Chondrocyte (in vitro differentiated cells): ENCODE measurements around the gene ALDH2. TPM values are rescaled to one million over a fixed set of nuclear protein-coding genes. Genes with fewer than 3 reads are reported as not detected.
"Not testable (repeated sequence)": the region's sequence is repeated elsewhere in the genome, so short reads cannot be mapped to it uniquely, and the experiment has no call there.

ENCODE experiments used
- DNase-seq: peaks from one replicate; pipeline ENCODE4 v3.0.0; 2021; ENCODE audit warnings: mixed read lengths, low spot score
- H3K27ac Mint-ChIP-seq: one replicate; pipeline ENCODE4 v1.8.0; 2021; ENCODE audit warnings: mild to moderate bottlenecking, moderate library complexity, mixed read lengths; ENCODE audit not compliant: unreplicated experiment
- H3K27me3 Mint-ChIP-seq: 2 replicates; pipeline ENCODE4 v1.8.0; 2021; ENCODE audit warnings: low read depth, mixed read lengths
- H3K36me3 Mint-ChIP-seq: 2 replicates; pipeline ENCODE4 v1.8.0; 2021; ENCODE audit warnings: low read depth, mixed read lengths
- H3K4me1 Mint-ChIP-seq: 2 replicates; pipeline ENCODE4 v1.8.0; 2021; ENCODE audit warnings: low read depth, mild to moderate bottlenecking, mixed read lengths
- H3K4me3 Mint-ChIP-seq: one replicate; pipeline ENCODE4 v1.8.0; 2021; ENCODE audit warnings: mild to moderate bottlenecking, moderate library complexity, mixed read lengths; ENCODE audit not compliant: unreplicated experiment
- H3K9me3 Mint-ChIP-seq: 2 replicates; pipeline ENCODE4 v1.8.0; 2021; ENCODE audit warnings: low read depth, mixed read lengths
- long read RNA-seq: library from polyadenylated mRNA; stranded (forward); transcript quantifications from one replicate; pipeline ENCODE4 v2.0.0, GENCODE V29; 2021
- total RNA-seq: library from RNA; stranded (reverse); gene quantifications from 3 replicates; pipeline ENCODE4 v1.2.1, GENCODE V29; 2021
- TF ChIP-seq, protein P1 (sequence below): fragments of 200-600 bp; sonication (generic); IDR thresholded peaks from 2 replicates; pipeline ENCODE4 v1.5.0; 2021; ENCODE audit warnings: antibody characterized with exemption, mild to moderate bottlenecking, moderate library complexity

Gene ALDH2
- 42.0 to 73.8 TPM (median 73.3 TPM) in 3 replicates for total RNA-seq
- long read RNA-seq, full-length matches to known transcripts, result 172 of 187 reads
- long read RNA-seq, partial matches to known transcripts, result 4 of 187 reads
- long read RNA-seq, other reads (novel, unspliced or antisense), result 11 of 187 reads

DNA sequence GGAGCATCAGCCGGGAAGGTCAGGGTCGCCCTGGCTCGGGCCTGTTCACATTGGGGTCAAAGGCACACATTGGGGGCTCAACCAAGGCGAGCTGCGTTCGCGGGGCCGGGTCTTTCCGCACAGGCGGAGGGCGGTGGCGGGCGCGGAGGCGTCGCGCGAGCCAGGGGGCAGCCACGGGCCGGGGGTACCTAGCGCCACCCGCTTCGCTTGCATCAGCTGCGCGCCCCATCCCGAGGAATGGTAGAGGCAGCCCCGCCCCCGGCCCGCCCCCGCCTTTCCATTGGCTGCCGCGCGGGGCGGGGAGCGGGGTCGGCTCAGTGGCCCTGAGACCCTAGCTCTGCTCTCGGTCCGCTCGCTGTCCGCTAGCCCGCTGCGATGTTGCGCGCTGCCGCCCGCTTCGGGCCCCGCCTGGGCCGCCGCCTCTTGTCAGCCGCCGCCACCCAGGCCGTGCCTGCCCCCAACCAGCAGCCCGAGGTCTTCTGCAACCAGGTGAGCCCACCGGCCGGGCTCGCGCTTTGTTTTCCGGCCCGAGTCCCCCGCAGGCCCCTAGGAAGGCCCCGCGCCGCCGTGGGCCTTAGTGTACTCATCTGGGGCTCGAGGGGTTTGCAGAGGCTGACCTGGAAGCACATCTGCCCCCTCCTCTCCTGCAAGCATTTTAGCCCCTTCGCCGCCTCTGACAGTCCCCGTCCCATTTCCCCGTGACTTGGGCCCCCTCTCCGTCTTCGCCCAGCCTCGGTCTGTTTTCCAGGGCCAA is at the start of gene ALDH2:
TSS of gene ALDH2 (plus strand) at position 326 of the 754 bp plus-strand sequence. CDS start at position 376, 50 bp downstream.
- H3K36me3 Mint-ChIP-seq, result no peaks in the 10 kb centered on the region
- peaks cover 17% of the 10 kb centered on the region for H3K4me1 Mint-ChIP-seq
- no peak for DNase-seq
- no peaks in the 10 kb centered on the region for H3K9me3 Mint-ChIP-seq
- peak within 1 kb of the TSS; percentile 96 for H3K4me3 Mint-ChIP-seq
- TF ChIP-seq, protein P1, sequence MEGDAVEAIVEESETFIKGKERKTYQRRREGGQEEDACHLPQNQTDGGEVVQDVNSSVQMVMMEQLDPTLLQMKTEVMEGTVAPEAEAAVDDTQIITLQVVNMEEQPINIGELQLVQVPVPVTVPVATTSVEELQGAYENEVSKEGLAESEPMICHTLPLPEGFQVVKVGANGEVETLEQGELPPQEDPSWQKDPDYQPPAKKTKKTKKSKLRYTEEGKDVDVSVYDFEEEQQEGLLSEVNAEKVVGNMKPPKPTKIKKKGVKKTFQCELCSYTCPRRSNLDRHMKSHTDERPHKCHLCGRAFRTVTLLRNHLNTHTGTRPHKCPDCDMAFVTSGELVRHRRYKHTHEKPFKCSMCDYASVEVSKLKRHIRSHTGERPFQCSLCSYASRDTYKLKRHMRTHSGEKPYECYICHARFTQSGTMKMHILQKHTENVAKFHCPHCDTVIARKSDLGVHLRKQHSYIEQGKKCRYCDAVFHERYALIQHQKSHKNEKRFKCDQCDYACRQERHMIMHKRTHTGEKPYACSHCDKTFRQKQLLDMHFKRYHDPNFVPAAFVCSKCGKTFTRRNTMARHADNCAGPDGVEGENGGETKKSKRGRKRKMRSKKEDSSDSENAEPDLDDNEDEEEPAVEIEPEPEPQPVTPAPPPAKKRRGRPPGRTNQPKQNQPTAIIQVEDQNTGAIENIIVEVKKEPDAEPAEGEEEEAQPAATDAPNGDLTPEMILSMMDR, result peak; percentile 38
- peak within 1 kb of the TSS; percentile 91 for H3K27ac Mint-ChIP-seq
- H3K27me3 Mint-ChIP-seq, result no peaks in the 10 kb centered on the region

DNA sequence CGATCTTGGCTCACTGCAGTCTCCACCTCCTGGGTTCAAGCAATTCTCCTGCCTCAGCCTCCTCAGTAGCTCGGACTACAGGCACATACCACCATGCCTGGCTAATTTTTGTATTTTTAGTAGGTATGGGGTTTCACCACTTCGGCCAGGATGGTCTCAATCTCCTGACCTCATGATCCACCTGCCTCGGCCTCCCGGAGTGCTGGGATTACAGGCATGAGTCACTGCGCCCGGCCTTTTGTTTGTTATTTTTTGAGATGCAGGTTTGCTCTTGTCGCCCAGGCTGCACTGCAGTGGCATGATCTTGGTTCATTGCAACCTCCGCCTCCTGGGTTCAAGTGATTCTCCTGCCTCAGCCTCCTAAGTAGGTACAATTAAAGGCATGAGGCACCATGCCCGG is 47.4 kb upstream of the ALDH2 start:
- not testable (repeated sequence) for H3K27ac Mint-ChIP-seq, H3K4me1 Mint-ChIP-seq, H3K36me3 Mint-ChIP-seq, DNase-seq, H3K9me3 Mint-ChIP-seq, H3K27me3 Mint-ChIP-seq, H3K4me3 Mint-ChIP-seq

DNA sequence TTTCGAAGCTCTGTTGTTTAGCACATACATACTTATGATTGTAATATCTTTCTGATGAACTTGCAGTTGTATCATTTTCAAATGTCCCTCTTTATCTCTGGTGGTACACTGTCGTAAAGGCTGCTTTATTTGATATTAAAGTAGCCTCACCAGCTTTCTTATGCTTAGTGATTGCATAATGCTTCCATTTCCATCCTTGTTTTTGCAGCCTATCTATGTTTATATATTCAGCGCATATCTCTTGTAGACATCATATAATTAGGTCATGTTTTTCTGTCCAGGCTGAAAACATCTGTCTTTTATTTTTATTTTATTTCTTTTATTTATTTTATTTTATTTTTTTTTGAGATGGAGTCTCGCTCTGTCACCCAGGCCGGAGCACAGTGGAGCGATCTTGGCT is 46.3 kb upstream of the ALDH2 start:
- no peak overlapping the region for H3K4me3 Mint-ChIP-seq
- no peaks in the 10 kb centered on the region for H3K9me3 Mint-ChIP-seq
- no peak overlapping the region for H3K27ac Mint-ChIP-seq
- TF ChIP-seq, protein P1, result no peak
- no peak for DNase-seq
- no peaks in the 10 kb centered on the region for H3K4me1 Mint-ChIP-seq
- peaks cover 9% of the 10 kb centered on the region for H3K36me3 Mint-ChIP-seq
- H3K27me3 Mint-ChIP-seq, result no peaks in the 10 kb centered on the region

DNA sequence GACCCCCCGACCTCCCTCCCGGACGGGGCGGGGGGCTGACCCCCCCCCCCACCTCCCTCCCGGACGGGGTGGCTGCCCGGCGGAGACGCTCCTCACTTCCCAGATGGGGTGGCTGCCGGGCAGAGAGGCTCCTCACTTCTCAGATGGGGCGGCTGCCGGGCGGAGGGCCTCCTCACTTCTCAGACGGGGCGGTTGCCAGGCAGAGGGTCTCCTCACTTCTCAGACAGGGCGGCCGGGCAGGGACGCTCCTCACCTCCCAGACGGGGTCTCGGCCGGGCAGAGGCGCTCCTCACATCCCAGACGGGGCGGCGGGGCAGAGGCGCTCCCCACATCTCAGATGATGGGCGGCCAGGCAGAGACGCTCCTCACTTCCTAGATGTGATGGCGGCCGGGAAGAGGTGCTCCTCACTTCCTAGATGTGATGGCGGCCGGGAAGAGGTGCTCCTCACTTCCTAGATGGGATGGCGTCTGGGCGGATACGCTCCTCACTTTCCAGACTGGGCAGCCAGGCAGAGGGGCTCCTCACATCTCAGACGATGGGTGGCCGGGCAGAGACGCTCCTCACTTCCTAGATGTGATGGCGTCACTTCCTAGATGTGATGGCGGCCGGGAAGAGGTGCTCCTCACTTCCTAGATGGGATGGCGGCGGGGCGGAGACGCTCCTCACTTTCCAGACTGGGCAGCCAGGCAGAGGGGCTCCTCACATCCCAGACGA is 42.9 kb upstream of the ALDH2 start:
- not testable (repeated sequence) for DNase-seq, H3K9me3 Mint-ChIP-seq, H3K4me1 Mint-ChIP-seq, H3K27ac Mint-ChIP-seq, H3K36me3 Mint-ChIP-seq, H3K27me3 Mint-ChIP-seq, H3K4me3 Mint-ChIP-seq

DNA sequence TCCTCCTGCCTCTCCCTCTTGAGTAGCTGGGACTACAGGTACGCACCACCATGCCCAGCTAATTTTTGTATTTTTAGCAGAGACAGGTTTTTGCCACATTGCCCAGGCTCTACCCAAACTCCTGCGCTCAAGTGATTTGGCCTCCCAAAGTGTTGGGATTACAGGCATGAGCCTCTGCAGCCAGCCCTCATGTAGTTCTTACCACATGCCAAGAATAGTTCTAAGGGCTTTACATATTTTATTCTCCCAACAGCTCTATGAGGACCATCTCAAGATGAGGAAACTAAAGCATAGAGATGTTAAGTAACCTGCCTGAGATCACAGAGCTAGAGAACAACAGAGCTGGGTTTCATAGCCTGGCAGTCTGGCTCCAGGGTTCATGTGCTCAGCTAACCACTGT is 37.9 kb upstream of the ALDH2 start:
- TF ChIP-seq, protein P1, result no peak
- peaks cover 2% of the 10 kb centered on the region for H3K4me1 Mint-ChIP-seq
- H3K9me3 Mint-ChIP-seq, result no peaks in the 10 kb centered on the region
- no peak for DNase-seq
- peaks cover 17% of the 10 kb centered on the region for H3K36me3 Mint-ChIP-seq
- H3K27me3 Mint-ChIP-seq, result no peaks in the 10 kb centered on the region
- H3K27ac Mint-ChIP-seq, result no peak overlapping the region
- H3K4me3 Mint-ChIP-seq, result no peak overlapping the region

DNA sequence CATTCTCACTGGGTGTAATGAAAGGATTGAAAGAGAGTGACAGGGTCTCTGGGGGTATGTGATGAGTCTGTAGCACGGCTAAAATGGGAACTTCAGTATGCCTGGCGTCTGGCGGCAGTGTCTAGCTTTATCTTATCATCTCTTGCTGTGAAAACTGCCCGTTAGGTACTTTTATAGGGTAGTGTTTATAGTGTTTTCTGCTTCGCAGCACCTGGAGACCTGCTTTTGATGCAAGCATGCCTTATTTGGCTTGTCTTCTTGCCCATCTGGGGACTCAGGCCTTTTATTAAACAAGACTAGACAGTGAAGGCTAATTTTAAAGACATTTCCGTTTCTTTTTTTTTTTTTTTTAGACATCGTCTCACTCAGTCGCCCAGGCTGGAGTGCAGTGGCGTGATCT is 36.3 kb upstream of the ALDH2 start:
- H3K4me1 Mint-ChIP-seq, result peaks cover 2% of the 10 kb centered on the region
- DNase-seq, result no peak
- peaks cover 14% of the 10 kb centered on the region for H3K36me3 Mint-ChIP-seq
- no peaks in the 10 kb centered on the region for H3K9me3 Mint-ChIP-seq
- TF ChIP-seq, protein P1, result no peak
- H3K27ac Mint-ChIP-seq, result no peak overlapping the region
- H3K4me3 Mint-ChIP-seq, result no peak overlapping the region
- no peaks in the 10 kb centered on the region for H3K27me3 Mint-ChIP-seq
